Measurements from ENCODE around the gene TEAD1. TPM values are rescaled to one million over a fixed set of nuclear protein-coding genes. Genes with fewer than 3 reads are reported as not detected.

Gene TEAD1
- total RNA-seq, 1 donor from 2014 or later, result 88.1 TPM

DNA sequence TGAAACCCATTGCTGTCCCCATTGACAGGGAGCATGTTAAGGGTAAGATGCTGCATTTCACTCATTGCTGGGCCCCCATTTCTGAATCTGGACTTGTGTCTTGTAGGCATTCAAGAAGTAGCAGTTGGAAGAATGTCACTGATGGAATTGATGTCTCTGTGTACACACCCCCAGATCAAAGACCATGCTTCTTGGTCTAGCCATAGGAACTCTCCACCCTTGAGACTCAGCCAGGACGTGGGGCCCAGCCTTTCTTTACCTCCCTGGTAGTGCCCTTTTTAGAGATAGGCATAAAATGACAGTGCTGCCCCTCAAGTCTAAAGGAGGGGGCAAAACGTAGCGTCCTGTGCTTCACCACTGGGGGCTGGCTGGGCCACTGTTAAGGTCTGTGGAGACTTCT is 135.1 kb downstream of the TEAD1 start:
- TF ChIP-seq CTCF (IDR thresholded peaks at IDR 0.05; ENCODE audit: insufficient read depth, low read length, poor library complexity, severe bottlenecking), result no peak
- Histone ChIP-seq H3K27me3 (ENCODE audit: control insufficient read depth, insufficient read depth, low read length) (no peaks in the 10 kb centered on the region), H3K36me3 (ENCODE audit: control insufficient read depth, insufficient read depth, low read length) (no peaks in the 10 kb centered on the region), H3K4me3 (ENCODE audit: low read depth, low read length) (no peak overlapping the region)
- DNase-seq (ENCODE audit: low read depth), result no peak

DNA sequence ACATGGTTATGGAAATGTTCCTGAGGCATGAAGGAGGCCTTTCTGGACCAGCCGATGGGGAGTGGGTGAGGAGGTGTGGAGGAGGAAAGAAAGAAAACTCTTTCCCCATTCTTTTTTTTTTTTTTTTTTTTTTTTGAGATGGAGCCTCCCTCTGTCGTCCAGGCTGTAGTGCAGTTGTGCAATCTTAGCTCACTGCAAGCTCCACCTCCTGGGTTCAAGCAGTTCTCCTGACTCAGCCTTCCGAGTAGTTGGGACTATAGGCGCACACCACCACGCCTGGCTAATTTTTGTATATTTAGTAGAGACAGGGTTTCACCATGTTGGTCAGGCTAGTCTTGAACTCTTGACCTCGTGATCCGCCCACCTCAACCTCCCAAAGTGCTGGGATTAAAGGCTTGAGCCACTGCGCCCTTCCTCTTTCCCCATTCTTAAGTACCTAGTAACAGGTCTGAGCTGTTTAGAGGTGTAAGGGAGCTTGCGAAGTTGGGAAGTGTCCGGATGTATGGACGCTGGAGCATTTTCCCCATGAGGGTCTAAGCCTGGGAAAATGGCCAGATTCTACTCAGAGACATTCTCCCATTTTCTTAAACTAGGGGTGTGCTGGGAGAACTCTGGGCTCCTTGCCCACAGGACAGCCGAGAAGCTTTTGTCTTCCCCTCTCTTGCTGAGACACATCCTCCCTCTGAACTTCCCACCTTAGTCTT is 135.8 kb downstream of the TEAD1 start:
- no peaks in the 10 kb centered on the region for H3K27me3 ChIP-seq (ENCODE audit: control insufficient read depth, insufficient read depth, low read length)
- TF ChIP-seq CTCF (IDR thresholded peaks at IDR 0.05; ENCODE audit: insufficient read depth, low read length, poor library complexity, severe bottlenecking), result no peak
- DNase-seq (ENCODE audit: low read depth), result no peak
- no peaks in the 10 kb centered on the region for H3K36me3 ChIP-seq (ENCODE audit: control insufficient read depth, insufficient read depth, low read length)
- no peak overlapping the region for H3K4me3 ChIP-seq (ENCODE audit: low read depth, low read length)

GRCh38 chr11:12810568-12810894 is 136.3 kb downstream of the TEAD1 start:
- DNase-seq (ENCODE audit: low read depth), result no peak
- Histone ChIP-seq H3K27me3 (ENCODE audit: control insufficient read depth, insufficient read depth, low read length) (no peaks in the 10 kb centered on the region), H3K36me3 (ENCODE audit: control insufficient read depth, insufficient read depth, low read length) (no peaks in the 10 kb centered on the region), H3K4me3 (ENCODE audit: low read depth, low read length) (no peak overlapping the region)
- TF ChIP-seq CTCF (IDR thresholded peaks at IDR 0.05; ENCODE audit: insufficient read depth, low read length, poor library complexity, severe bottlenecking), result no peak

DNA sequence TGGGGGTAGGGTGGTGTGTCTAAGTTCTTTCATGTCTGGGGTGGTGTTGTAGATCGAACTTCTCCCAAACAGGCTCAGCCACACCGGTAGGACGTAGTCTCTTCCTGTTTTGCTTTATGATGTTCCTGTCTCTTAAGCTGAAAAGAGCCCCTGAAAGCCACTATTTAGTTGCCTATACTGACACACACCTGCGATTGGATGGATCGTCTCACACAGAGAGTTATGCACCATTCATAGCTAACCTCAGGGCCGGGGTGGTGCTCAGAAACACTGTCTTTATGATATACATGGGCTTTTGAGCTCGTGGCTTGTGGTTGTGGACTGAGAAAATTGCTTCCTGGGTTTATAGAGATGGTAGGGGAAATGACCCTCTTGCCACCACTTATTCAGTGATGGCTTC is 137.6 kb downstream of the TEAD1 start:
- no peak for TF ChIP-seq CTCF (IDR thresholded peaks at IDR 0.05; ENCODE audit: insufficient read depth, low read length, poor library complexity, severe bottlenecking)
- no peaks in the 10 kb centered on the region for H3K27me3 ChIP-seq (ENCODE audit: control insufficient read depth, insufficient read depth, low read length)

GRCh38 chr11:12812849-12813248 is 138.6 kb downstream of the TEAD1 start:
- DNase-seq (ENCODE audit: low read depth), result no peak
- no peak for TF ChIP-seq CTCF (IDR thresholded peaks at IDR 0.05; ENCODE audit: insufficient read depth, low read length, poor library complexity, severe bottlenecking)
- Histone ChIP-seq H3K4me3 (ENCODE audit: low read depth, low read length) (no peak overlapping the region), H3K27me3 (ENCODE audit: control insufficient read depth, insufficient read depth, low read length) (no peaks in the 10 kb centered on the region), H3K36me3 (ENCODE audit: control insufficient read depth, insufficient read depth, low read length) (no peaks in the 10 kb centered on the region)

More for the DNA sequence above, 137.6 kb downstream of the TEAD1 start:
- Histone ChIP-seq H3K36me3 (ENCODE audit: control insufficient read depth, insufficient read depth, low read length) (no peaks in the 10 kb centered on the region), H3K4me3 (ENCODE audit: low read depth, low read length) (no peak overlapping the region)
- no peak for DNase-seq (ENCODE audit: low read depth)
